ENCODE measurements around the gene MED25.

DNA sequence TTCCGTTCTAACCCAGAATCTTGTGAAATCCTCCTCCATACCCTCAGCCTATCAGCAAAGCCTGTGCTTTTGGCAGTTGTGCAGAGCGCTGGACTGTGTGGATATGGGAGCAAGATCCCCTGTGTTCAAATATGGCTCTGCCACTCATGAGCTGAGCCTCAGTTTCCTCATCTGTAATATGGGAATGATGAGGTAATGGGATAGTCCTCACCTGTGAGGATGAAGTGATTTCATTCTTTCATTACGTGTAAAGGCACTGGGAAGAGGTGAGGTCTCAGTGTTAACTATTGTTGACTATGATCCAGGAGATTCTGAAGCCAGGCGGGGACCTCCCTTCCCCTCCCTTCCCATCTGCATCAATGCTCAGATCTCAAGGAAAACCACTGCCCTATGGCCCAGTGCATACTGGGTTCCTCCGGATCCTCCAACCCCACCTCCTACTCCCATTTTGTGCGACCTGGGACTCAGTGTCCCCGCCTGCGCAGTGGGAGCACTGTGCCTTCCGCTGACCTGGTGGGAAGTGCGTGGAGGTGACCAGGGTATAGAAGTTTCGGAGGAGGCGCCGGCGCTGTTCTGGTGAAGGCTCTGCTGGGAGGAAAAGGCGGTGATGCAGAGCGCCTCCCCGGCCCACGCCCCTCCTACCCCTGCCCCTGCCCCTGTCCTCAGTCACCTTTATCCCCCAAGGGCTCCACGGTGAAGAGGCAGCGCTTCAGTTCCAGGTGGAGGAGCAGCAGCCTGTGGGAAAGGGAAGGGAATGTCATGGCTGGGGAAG, 10.0 kb upstream of the MED25 start:
- TF ChIP-seq, protein P1, sequence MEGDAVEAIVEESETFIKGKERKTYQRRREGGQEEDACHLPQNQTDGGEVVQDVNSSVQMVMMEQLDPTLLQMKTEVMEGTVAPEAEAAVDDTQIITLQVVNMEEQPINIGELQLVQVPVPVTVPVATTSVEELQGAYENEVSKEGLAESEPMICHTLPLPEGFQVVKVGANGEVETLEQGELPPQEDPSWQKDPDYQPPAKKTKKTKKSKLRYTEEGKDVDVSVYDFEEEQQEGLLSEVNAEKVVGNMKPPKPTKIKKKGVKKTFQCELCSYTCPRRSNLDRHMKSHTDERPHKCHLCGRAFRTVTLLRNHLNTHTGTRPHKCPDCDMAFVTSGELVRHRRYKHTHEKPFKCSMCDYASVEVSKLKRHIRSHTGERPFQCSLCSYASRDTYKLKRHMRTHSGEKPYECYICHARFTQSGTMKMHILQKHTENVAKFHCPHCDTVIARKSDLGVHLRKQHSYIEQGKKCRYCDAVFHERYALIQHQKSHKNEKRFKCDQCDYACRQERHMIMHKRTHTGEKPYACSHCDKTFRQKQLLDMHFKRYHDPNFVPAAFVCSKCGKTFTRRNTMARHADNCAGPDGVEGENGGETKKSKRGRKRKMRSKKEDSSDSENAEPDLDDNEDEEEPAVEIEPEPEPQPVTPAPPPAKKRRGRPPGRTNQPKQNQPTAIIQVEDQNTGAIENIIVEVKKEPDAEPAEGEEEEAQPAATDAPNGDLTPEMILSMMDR (IDR thresholded peaks at IDR 0.05; ENCODE audit: poor library complexity), result no peak
- no peak for TF ChIP-seq EZH2 (IDR thresholded peaks at IDR 0.05; ENCODE audit: borderline replicate concordance)

Measured in hepatocyte (in vitro differentiated cells).